HepG2 (cell line): ENCODE results near the gene NSMCE1.

Experiments
- CTCF ChIP-seq: sonication (generic); formaldehyde crosslinking; IDR thresholded peaks from 2 replicates; pipeline ENCODE4 v1.5.0; 2020; ENCODE audit warnings: mild to moderate bottlenecking, missing genetic modification reagents, moderate library complexity
- EP300 ChIP-seq, 3 experiments: sonication (generic) in 1 of 3; formaldehyde crosslinking in 1 of 3; IDR thresholded peaks; 2 replicates each; pipeline versions ENCODE4 v1.5.1 to v1.6.1; 2011 to 2020; ENCODE audit warnings: low read depth in 2 of 3, low read length in 2 of 3, borderline replicate concordance in 1 of 3, improper control_type of control experiment in 1 of 3, mild to moderate bottlenecking in 1 of 3, missing genetic modification reagents in 1 of 3, moderate library complexity in 1 of 3
- ESRRA ChIP-seq: sonication (generic); formaldehyde crosslinking; IDR thresholded peaks from 2 replicates; pipeline ENCODE4 v1.5.1; 2020; ENCODE audit warnings: mild to moderate bottlenecking, low read depth, missing genetic modification reagents
- REST ChIP-seq, 2 experiments: IDR thresholded peaks; 2 replicates each; pipeline ENCODE4 v1.6.1; 2011 to 2012; ENCODE audit warnings: low read length in 2 of 2, borderline replicate concordance in 1 of 2, low read depth in 1 of 2, mild to moderate bottlenecking in 1 of 2, moderate library complexity in 1 of 2
- RXRB ChIP-seq: IDR thresholded peaks from 2 replicates; pipeline ENCODE4 v1.6.1; 2016; ENCODE audit warnings: borderline replicate concordance, missing genetic modification reagents, missing compliant biosample characterization
- SUZ12 ChIP-seq: fragments of 150-350 bp; IDR thresholded peaks from 2 replicates; pipeline ENCODE4 v1.6.1; 2014; ENCODE audit warnings: low read depth, low read length
- ZNF839 ChIP-seq: sonication (generic); formaldehyde crosslinking; IDR thresholded peaks from 2 replicates; pipeline ENCODE4 v1.4.0; 2020; ENCODE audit warnings: missing genetic modification reagents, mild to moderate bottlenecking, borderline replicate concordance

- no peak for TF ChIP-seq RXRB
- no peak for TF ChIP-seq SUZ12
- TF ChIP-seq CTCF (CRISPR knock-in tag) = no peak
- TF ChIP-seq EP300 (IDR thresholded peaks at IDR 0.05; ENCODE audit: low read depth in 2 of 2, low read length in 2 of 2) = no peak
- TF ChIP-seq EP300 (CRISPR knock-in tag; IDR thresholded peaks at IDR 0.05; ENCODE audit: borderline replicate concordance) = no peak
- no peak for TF ChIP-seq ESRRA (CRISPR knock-in tag)
- no peak for TF ChIP-seq REST (IDR thresholded peaks at IDR 0.05; ENCODE audit: borderline replicate concordance in 1 of 2, low read depth in 1 of 2, low read length in 2 of 2)
- no peak for TF ChIP-seq ZNF839
Observed at GRCh38 chr16:27208081-27208680, 60.4 kb downstream of the NSMCE1 start.
